GM18861 (cell line): Measurements from ENCODE around the gene FAM209B.
"Not testable (repeated sequence)": the region's sequence is repeated elsewhere in the genome, so short reads cannot be mapped to it uniquely, and the experiment has no call there.

Source experiments
- ATAC-seq: cut with Tn5 transposase; IDR thresholded peaks from one replicate; pipeline ENCODE4 v1.9.1; 2021; ENCODE audit not compliant: unreplicated experiment

Gene FAM209B

GRCh38 chr20:56532946-56533345 lies at the start of gene FAM209B:
Gene FAM209B, plus strand, starts transcription at chr20:56533246. Its CDS starts 96 bp downstream, at chr20:56533342.
- not testable (repeated sequence) for ATAC-seq

GRCh38 chr20:56483970-56484369 lies 49.1 kb upstream of the FAM209B start:
- no peak for ATAC-seq

GRCh38 chr20:56487216-56487615 lies 45.8 kb upstream of the FAM209B start:
- no peak for ATAC-seq

GRCh38 chr20:56488566-56488965 lies 44.5 kb upstream of the FAM209B start:
- no peak for ATAC-seq

GRCh38 chr20:56501116-56501515 lies 31.9 kb upstream of the FAM209B start:
- ATAC-seq, result no peak

GRCh38 chr20:56503916-56504315 lies 29.1 kb upstream of the FAM209B start:
- ATAC-seq, result no peak

GRCh38 chr20:56504373-56505005 lies 28.6 kb upstream of the FAM209B start:
- ATAC-seq, result no peak

GRCh38 chr20:56506103-56506502 lies 26.9 kb upstream of the FAM209B start:
- no peak for ATAC-seq

GRCh38 chr20:56511926-56512325 lies 21.1 kb upstream of the FAM209B start:
- no peak for ATAC-seq

- ATAC-seq, result no peak
Measured at GRCh38 chr20:56513161-56514150, 19.6 kb upstream of the FAM209B start.

GRCh38 chr20:56516631-56517030 lies 16.4 kb upstream of the FAM209B start:
- no peak for ATAC-seq

- ATAC-seq, result no peak
Measured at GRCh38 chr20:56517211-56517610, 15.8 kb upstream of the FAM209B start.

GRCh38 chr20:56517641-56518040 lies 15.4 kb upstream of the FAM209B start:
- no peak for ATAC-seq

- ATAC-seq, result no peak
Measured at GRCh38 chr20:56518126-56518525, 14.9 kb upstream of the FAM209B start.

GRCh38 chr20:56518721-56519398 lies 14.2 kb upstream of the FAM209B start:
- ATAC-seq, result no peak

GRCh38 chr20:56519551-56519950 lies 13.5 kb upstream of the FAM209B start:
- ATAC-seq, result no peak

GRCh38 chr20:56520180-56520579 lies 12.9 kb upstream of the FAM209B start:
- no peak for ATAC-seq

- ATAC-seq, result not testable (repeated sequence)
Measured at GRCh38 chr20:56520746-56521354, 12.2 kb upstream of the FAM209B start.

- no peak for ATAC-seq
Measured at GRCh38 chr20:56522311-56522710, 10.7 kb upstream of the FAM209B start.

GRCh38 chr20:56524444-56524843 lies 8.6 kb upstream of the FAM209B start, which contains the start of gene FAM209A:
Gene FAM209A, plus strand, starts transcription at chr20:56524744. Its CDS starts 65 bp downstream, at chr20:56524809.
- not testable (repeated sequence) for ATAC-seq

- ATAC-seq, result no peak
Measured at GRCh38 chr20:56527521-56527920, 5.5 kb upstream of the FAM209B start.
